IMR-90 (cell line): ENCODE data around the gene COX14. TPM values are rescaled to one million over a fixed set of nuclear protein-coding genes. Genes with fewer than 3 reads are reported as not detected.

Experiments
- ATAC-seq: fragments of 200-7000 bp; cut with Tn5 transposase; 2 replicates; pipeline ENCODE4 v1.9.1; 2020; ENCODE audit warnings: low read depth, mild to moderate bottlenecking, moderate library complexity
- BruUV-seq: library from RNA; stranded (reverse); fragments of 400-500 nt; replicated peaks from 2 replicates; lab custom pipeline; 2021; lab: Mats Ljungman, UMichigan
- CTCF ChIA-PET: fragments of 300-600 bp; formaldehyde crosslinking; extraction: SDS; loops from one replicate; lab custom pipeline; 2021; ENCODE audit warnings: antibody characterized with exemption; lab: Yijun Ruan, JAX
- POLR2A ChIA-PET: fragments of 300-600 bp; sonication (Branson Sonifier 250); formaldehyde crosslinking; loops from one replicate; lab custom pipeline; 2022; ENCODE audit warnings: antibody characterized with exemption; ENCODE audit not compliant: unreplicated experiment; lab: Charles Lee
- DNase-seq: peaks from one replicate; pipeline ENCODE4 v3.0.0; 2013
- H2AFZ ChIP-seq: replicated peaks from 2 replicates; pipeline ENCODE3; 2013; ENCODE audit warnings: low read length, mild to moderate bottlenecking; ENCODE audit not compliant: poor library complexity
- H2AK5ac ChIP-seq: 2 replicates; pipeline ENCODE4 v1.6.1; 2013; ENCODE audit warnings: low read depth, low read length, inconsistent platforms
- H2AK9ac ChIP-seq: replicated peaks from 2 replicates; pipeline ENCODE3; 2013; ENCODE audit warnings: mild to moderate bottlenecking, low read depth, low read length, moderate library complexity; ENCODE audit not compliant: poor library complexity
- H2BK120ac ChIP-seq: 2 replicates; pipeline ENCODE4 v1.6.1; 2013; ENCODE audit warnings: low read depth, low read length, inconsistent platforms
- H2BK15ac ChIP-seq: 3 replicates; pipeline ENCODE4 v1.6.1; 2013; ENCODE audit warnings: low read depth, low read length, inconsistent platforms
- H2BK20ac ChIP-seq: 2 replicates; pipeline ENCODE4 v1.6.1; 2013; ENCODE audit warnings: low read depth, mild to moderate bottlenecking, inconsistent platforms, low read length, moderate library complexity
- H2BK5ac ChIP-seq: 2 replicates; pipeline ENCODE4 v1.6.1; 2013; ENCODE audit warnings: mild to moderate bottlenecking, low read depth, low read length, inconsistent platforms; ENCODE audit not compliant: poor library complexity, severe bottlenecking
- H3K14ac ChIP-seq: replicated peaks from 2 replicates; pipeline ENCODE4 v1.6.1; 2013; ENCODE audit warnings: low read depth, low read length, inconsistent platforms
- H3K18ac ChIP-seq: 2 replicates; pipeline ENCODE4 v1.6.1; 2013; ENCODE audit warnings: low read depth, low read length, control low read depth
- H3K23ac ChIP-seq: 2 replicates; pipeline ENCODE4 v1.6.1; 2013; ENCODE audit warnings: low read depth, low read length, inconsistent platforms
- H3K27ac ChIP-seq: 2 replicates; pipeline ENCODE4 v1.5.1; 2013; ENCODE audit warnings: mild to moderate bottlenecking, control low read depth, low read length; ENCODE audit not compliant: insufficient read depth
- H3K27me3 ChIP-seq: 2 replicates; pipeline ENCODE4 v1.6.1; 2013; ENCODE audit warnings: low read length; ENCODE audit not compliant: control insufficient read depth, insufficient read depth
- H3K36me3 ChIP-seq: 2 replicates; pipeline ENCODE4 v1.6.1; 2013; ENCODE audit warnings: low read length, mixed read lengths; ENCODE audit not compliant: control insufficient read depth, insufficient read depth
- H3K4ac ChIP-seq: 2 replicates; pipeline ENCODE4 v1.6.1; 2013; ENCODE audit warnings: low read depth, low read length, inconsistent platforms
- H3K4me1 ChIP-seq: 2 replicates; pipeline ENCODE4 v1.6.1; 2013; ENCODE audit warnings: low read length, mixed read lengths; ENCODE audit not compliant: control insufficient read depth, insufficient read depth
- H3K4me2 ChIP-seq: 2 replicates; pipeline ENCODE4 v1.6.1; 2013; ENCODE audit warnings: low read depth, mild to moderate bottlenecking, control low read depth, low read length, moderate library complexity
- H3K4me3 ChIP-seq: 2 replicates; pipeline ENCODE4 v1.5.1; 2013; ENCODE audit warnings: low read depth, mild to moderate bottlenecking, control low read depth, low read length, moderate library complexity; ENCODE audit not compliant: insufficient read depth
- H3K56ac ChIP-seq: 2 replicates; pipeline ENCODE4 v1.6.1; 2013; ENCODE audit warnings: low read length, inconsistent platforms; ENCODE audit not compliant: insufficient read depth; ENCODE audit errors: extremely low read depth
- H3K79me1 ChIP-seq, 2 experiments: 2 replicates each; pipeline ENCODE4 v1.6.1; 2013; ENCODE audit warnings: low read length in 2 of 2, inconsistent platforms in 1 of 2, low read depth in 1 of 2
- H3K9ac ChIP-seq: 2 replicates; pipeline ENCODE4 v1.6.1; 2013; ENCODE audit warnings: low read depth, low read length, control low read depth
- H3K9me1 ChIP-seq: 2 replicates; pipeline ENCODE4 v1.6.1; 2013; ENCODE audit warnings: low read length, inconsistent platforms; ENCODE audit not compliant: insufficient read depth
- H3K9me3 ChIP-seq: 2 replicates; pipeline ENCODE4 v1.6.1; 2013; ENCODE audit warnings: low read length; ENCODE audit not compliant: control insufficient read depth, insufficient read depth
- H4K20me1 ChIP-seq: 2 replicates; pipeline ENCODE4 v1.6.1; 2013; ENCODE audit warnings: low read length, inconsistent platforms; ENCODE audit not compliant: insufficient read depth
- H4K5ac ChIP-seq: 2 replicates; pipeline ENCODE4 v1.6.1; 2013; ENCODE audit warnings: mild to moderate bottlenecking, low read depth, low read length, control low read depth
- H4K8ac ChIP-seq, 2 experiments: 2 replicates each; pipeline ENCODE4 v1.6.1; 2013; ENCODE audit warnings: low read depth in 2 of 2, low read length in 2 of 2, control low read depth in 1 of 2, inconsistent platforms in 1 of 2
- H4K91ac ChIP-seq: 2 replicates; pipeline ENCODE4 v1.6.1; 2013; ENCODE audit warnings: low read depth, low read length, inconsistent platforms; ENCODE audit not compliant: insufficient read depth
- CEBPB ChIP-seq: IDR thresholded peaks from 2 replicates; pipeline ENCODE4 v1.6.1; 2012; ENCODE audit warnings: low read depth, low read length, improper control_type of control experiment
- MXI1 ChIP-seq: IDR thresholded peaks from 2 replicates; pipeline ENCODE4 v1.6.1; 2012; ENCODE audit warnings: low read depth, mild to moderate bottlenecking, low read length, moderate library complexity, borderline replicate concordance
- RAD21 ChIP-seq: IDR thresholded peaks from 2 replicates; pipeline ENCODE4 v1.6.1; 2012; ENCODE audit warnings: low read length, improper control_type of control experiment
- SMC3 ChIP-seq: fragments of 150-350 bp; IDR thresholded peaks from 2 replicates; pipeline ENCODE4 v1.6.1; 2016; ENCODE audit warnings: low read depth, mild to moderate bottlenecking, antibody characterized with exemption, low read length, moderate library complexity
- WGBS, 2 experiments: methylation state at CpG; one replicate each; pipeline versions ENCODE4 v1.1.5 to v1.1.7; 2013; ENCODE audit warnings: missing lambda C conversion rate in 2 of 2; ENCODE audit not compliant: insufficient read length in 1 of 2; ENCODE audit errors: extremely low coverage in 2 of 2; 5-methylcytosine and 5-hydroxymethylcytosine counted together
- dilution Hi-C: fragments of 300-500 bp; cut with HindIII; formaldehyde crosslinking; loops from one replicate; pipeline ENCODE4 v1.14.3; 2018; ENCODE audit warnings: low sequenced_read_pairs; ENCODE audit not compliant: unreplicated experiment
- in situ Hi-C: fragments of 300-500 bp; cut with MboI; formaldehyde crosslinking; loops from 3 replicates; pipeline ENCODE4 v1.14.3; 2019; ENCODE audit warnings: low sequenced_read_pairs, inconsistent platforms, mixed read lengths
- intact Hi-C: fragments of 100-400 bp; cut with micrococcal nuclease; formaldehyde crosslinking; loops from 2 replicates; pipeline ENCODE4 v1.10.0; 2022
- polyA plus RNA-seq, 3 experiments: library from polyadenylated mRNA; depleted of rRNA; stranded (reverse); fragments of >200 nt; gene quantifications; 2 replicates each; pipeline ENCODE4 v1.2.3, GENCODE V29; 2012; ENCODE audit warnings: low replicate concordance in 1 of 3
- total RNA-seq: library from RNA; depleted of rRNA; stranded (reverse); fragments of >200 nt; gene quantifications from 2 replicates; pipeline ENCODE4 v1.2.3, GENCODE V29; 2012
- TF ChIP-seq, protein P1 (sequence below): conservative IDR thresholded peaks from 2 replicates; pipeline ENCODE4 v1.5.1; 2012; ENCODE audit warnings: mild to moderate bottlenecking, low read depth, low read length, improper control_type of control experiment
- TF ChIP-seq, protein P2 (sequence below): fragments of 150-350 bp; IDR thresholded peaks from 2 replicates; pipeline ENCODE4 v1.6.1; 2017; ENCODE audit warnings: mild to moderate bottlenecking, antibody characterized with exemption, low read length, low read depth

The COX14 gene
- total and polyA plus RNA-seq, 2 of the 4 experiments (the other 2 are of a cell fraction): 30.8 to 81.8 TPM

DNA sequence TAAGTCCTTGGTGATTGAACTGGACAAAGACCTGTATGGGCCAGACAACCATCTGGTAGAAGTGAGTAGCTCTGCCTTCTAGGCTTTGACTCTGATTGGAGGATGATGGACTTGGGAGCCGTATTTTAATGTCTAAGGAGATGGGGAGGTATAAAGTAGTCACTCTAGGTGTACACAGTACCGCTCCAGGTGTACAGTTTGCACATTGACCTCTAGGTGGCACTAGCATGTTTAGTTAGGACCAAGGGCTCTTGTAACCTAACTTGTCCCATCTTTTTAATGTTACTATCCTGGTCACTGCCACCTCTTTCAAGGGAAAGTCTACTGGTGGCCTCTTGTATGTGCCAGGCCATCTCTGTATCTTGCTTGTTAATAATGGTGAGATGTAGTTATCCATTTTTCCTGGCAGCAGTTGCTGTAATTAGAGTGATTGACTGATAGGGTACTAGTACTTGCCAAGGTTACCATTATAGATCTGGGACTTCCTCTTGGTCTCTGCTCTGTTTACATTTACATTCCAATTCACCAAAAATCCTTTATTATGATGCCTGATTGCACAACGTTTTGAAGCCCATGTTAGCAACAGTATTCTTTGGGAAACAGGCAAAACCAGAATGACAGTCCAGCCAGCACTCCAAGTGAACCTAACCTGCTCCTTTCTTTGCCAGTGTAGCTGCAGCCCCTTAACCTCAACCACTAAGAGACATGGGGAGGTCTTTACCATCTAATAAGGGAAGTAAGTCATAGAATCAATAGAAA is 23.3 kb upstream of the COX14 start:
- in situ Hi-C loops (no loop called here), intact Hi-C loops (loop anchor here (5.0 kb wide), 1 partner anchor 79 kb away; the partner anchor contains the start of gene CERS5), dilution Hi-C loops (no loop called here)
- H2BK15ac ChIP-seq: no peak overlapping the region
- H4K8ac ChIP-seq: peak overlapping the region in 1 of 2 experiments; percentile 54; a peak in 1 of 4 replicates
- peak overlapping the region; percentile 59; the same call in 1 of the 2 replicates for H2BK120ac ChIP-seq
- TSS peak; percentile 16 for BruUV-seq
- no peak overlapping the region for H3K56ac ChIP-seq
- H3K4me3 ChIP-seq: no peak overlapping the region
- H3K27ac ChIP-seq: no peak overlapping the region
- H3K27me3 ChIP-seq: no peaks in the 10 kb centered on the region
- no peak overlapping the region for H4K5ac ChIP-seq
- 43% methylated on average over 1 of the region's 3 CpGs; no CpG with 5 or more reads in 1 of the 2 experiments for WGBS, 2 experiments
- no peak overlapping the region; the same call in 1 of the 2 replicates for H3K9ac ChIP-seq
- peak overlapping the region; percentile 13 for H2AK9ac ChIP-seq
- H2AFZ ChIP-seq: no peak overlapping the region
- no peaks in the 10 kb centered on the region for H3K9me3 ChIP-seq
- peak; percentile 46 for DNase-seq
- H4K20me1 ChIP-seq: peaks cover 25% of the 10 kb centered on the region
- H3K14ac ChIP-seq: no peak overlapping the region; the same call in 1 of the 2 replicates
- no peaks in the 10 kb centered on the region for H3K9me1 ChIP-seq
- peaks cover 42% of the 10 kb centered on the region for H3K36me3 ChIP-seq
- H3K4me2 ChIP-seq: no peak overlapping the region
- H2BK20ac ChIP-seq: peak overlapping the region; percentile 30; the same call in 1 of the 2 replicates
- peaks cover 16 to 45% of the 10 kb centered on the region in 2 experiments for H3K79me1 ChIP-seq
- no peak overlapping the region for H3K18ac ChIP-seq
- H4K91ac ChIP-seq: no peak overlapping the region
- POLR2A ChIA-PET: no interaction called here
- peak; percentile 77 for TF ChIP-seq CEBPB
- TF ChIP-seq, protein P1, sequence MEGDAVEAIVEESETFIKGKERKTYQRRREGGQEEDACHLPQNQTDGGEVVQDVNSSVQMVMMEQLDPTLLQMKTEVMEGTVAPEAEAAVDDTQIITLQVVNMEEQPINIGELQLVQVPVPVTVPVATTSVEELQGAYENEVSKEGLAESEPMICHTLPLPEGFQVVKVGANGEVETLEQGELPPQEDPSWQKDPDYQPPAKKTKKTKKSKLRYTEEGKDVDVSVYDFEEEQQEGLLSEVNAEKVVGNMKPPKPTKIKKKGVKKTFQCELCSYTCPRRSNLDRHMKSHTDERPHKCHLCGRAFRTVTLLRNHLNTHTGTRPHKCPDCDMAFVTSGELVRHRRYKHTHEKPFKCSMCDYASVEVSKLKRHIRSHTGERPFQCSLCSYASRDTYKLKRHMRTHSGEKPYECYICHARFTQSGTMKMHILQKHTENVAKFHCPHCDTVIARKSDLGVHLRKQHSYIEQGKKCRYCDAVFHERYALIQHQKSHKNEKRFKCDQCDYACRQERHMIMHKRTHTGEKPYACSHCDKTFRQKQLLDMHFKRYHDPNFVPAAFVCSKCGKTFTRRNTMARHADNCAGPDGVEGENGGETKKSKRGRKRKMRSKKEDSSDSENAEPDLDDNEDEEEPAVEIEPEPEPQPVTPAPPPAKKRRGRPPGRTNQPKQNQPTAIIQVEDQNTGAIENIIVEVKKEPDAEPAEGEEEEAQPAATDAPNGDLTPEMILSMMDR: peak; percentile 61
- peak; percentile 18; the same call in 1 of the 2 replicates for TF ChIP-seq SMC3
- TF ChIP-seq, protein P2, sequence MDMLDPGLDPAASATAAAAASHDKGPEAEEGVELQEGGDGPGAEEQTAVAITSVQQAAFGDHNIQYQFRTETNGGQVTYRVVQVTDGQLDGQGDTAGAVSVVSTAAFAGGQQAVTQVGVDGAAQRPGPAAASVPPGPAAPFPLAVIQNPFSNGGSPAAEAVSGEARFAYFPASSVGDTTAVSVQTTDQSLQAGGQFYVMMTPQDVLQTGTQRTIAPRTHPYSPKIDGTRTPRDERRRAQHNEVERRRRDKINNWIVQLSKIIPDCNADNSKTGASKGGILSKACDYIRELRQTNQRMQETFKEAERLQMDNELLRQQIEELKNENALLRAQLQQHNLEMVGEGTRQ: no peak
- peak; percentile 39 for TF ChIP-seq RAD21
- no peak for TF ChIP-seq MXI1
- CTCF ChIA-PET: interaction anchor here (0.5 to 1.3 kb wide), 5 partner anchors 8 to 480 kb away, joined by 3 to 5 read pairs (median 3); partner anchors contain the start of genes COX14 and GPD1
- H2BK5ac ChIP-seq: no peak overlapping the region
- ATAC-seq: no peak
- H3K4me1 ChIP-seq: peaks cover 7% of the 10 kb centered on the region
- no peak overlapping the region for H3K23ac ChIP-seq
- no peak overlapping the region for H2AK5ac ChIP-seq
- peak overlapping the region; percentile 39; the same call in 1 of the 2 replicates for H3K4ac ChIP-seq
